Measurements from ENCODE around the gene TRABD2B.
"Not testable (repeated sequence)": the region's sequence is repeated elsewhere in the genome, so short reads cannot be mapped to it uniquely, and the experiment has no call there.

TRABD2B gene

DNA sequence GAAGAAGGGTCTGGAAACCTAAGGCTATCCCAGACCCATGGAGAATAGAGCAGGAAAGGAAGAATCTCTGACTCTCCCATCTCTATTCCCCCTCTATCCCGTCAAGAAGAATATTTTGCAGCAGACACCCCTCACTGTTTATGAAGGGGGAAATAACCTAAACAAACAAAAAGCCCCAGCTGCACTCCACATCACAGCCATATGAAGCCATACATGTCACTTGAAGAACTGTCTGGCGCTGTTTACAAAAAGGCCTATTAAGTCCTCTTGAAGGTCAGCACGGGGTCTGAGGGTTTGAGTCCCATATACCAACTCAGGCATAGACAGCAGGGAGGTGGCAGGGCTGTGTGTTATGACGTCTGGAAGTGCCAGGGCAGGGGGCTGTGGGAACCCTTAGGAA is 31.4 kb downstream of the TRABD2B start:
- DNase-seq: no peak

- DNase-seq: no peak
These were observed 32.5 kb downstream of the TRABD2B start for GRCh38 chr1:47964636-47965035.

- no peak for DNase-seq
These were observed 33.4 kb downstream of the TRABD2B start for GRCh38 chr1:47963568-47964358.

DNA sequence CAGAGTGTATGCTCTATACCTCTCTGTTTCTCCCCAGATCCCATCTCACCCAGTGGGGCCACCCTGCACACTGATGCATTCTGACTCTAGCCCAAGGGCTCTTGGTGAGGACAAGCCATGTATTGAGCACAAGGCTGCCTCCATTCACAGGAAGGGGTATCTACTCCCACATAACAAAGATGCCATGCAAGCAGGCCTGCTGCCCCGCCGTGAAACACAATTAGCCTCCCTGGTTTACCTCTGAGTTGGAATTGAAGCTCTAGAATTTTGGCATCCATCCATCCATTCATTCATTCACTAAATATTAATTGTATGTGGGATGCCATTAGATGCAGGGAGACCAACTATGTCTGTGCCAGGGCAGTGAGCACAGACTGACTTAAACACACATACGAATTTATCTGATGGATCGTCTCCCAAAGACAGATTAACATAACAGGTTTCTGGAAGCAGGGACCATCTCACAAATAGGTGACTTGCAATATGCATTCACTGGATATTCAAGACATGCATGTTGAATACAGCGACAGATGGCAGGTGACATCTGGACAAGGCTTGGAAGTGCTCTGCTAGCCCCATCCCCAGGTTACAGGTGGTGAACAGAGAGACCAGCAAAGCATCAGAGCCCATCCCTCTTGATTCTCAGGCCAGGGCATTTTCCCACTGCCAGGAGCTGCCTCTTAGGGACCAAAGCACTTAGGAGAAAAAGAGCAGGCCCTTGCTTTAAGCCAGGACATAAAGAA is 34.3 kb downstream of the TRABD2B start:
- no peak for DNase-seq

DNA sequence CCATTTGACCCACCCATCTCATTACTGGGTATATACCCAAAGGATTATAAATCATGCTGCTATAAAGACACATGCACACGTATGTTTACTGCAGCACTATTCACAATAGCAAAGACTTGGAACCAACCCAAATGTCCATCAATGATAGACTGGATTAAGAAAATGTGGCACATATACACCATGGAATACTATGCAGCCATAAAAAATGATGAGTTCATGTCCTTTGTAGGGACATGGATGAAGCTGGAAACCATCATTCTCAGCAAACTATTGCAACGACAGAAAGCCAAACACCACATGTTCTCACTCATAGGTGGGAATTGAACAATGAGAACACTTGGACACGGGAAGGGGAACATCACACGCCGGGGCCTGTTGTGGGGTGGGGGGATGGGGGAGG is 35.4 kb downstream of the TRABD2B start:
- DNase-seq: not testable (repeated sequence)

GRCh38 chr1:47956491-47956890 is 40.7 kb downstream of the TRABD2B start:
- DNase-seq: not testable (repeated sequence)

- no peak for DNase-seq
These were observed 43.5 kb downstream of the TRABD2B start for GRCh38 chr1:47953661-47954060.

DNA sequence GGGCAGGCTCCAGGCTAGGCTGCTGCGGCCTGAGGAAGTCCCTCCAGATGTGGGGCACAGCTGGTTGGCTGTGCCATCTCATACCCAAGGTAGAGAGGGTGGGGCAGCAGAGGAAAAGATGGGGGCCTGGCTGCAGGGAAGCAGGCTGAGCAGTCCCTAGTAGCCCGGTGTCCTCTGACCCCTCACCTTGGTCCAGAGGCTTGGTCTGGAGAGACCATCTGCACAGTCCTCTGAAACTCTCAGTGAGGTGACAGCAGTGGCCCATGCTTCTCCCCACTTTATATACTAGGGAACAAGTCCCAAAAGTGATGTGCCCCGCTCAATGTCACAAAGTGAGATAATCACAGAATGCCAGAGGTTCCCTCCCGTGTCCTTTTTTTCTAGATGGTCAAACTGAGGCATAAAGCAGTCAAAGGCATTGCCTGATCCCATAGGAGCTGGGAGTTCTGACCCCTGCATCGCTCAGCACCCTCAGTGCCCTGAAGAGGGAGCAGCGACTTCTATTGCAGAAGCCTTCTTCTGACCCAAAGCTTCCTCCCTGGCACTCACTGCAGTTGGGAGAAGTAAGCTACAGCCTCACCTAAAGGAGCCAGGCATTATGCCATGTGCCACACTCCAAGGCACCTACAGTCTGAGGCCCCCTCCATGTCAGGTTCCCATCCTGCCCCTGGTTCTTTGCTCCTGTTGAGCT is 45.5 kb downstream of the TRABD2B start:
- no peak for DNase-seq

- no peak for DNase-seq
These were observed 46.2 kb downstream of the TRABD2B start for GRCh38 chr1:47951026-47951425.

GRCh38 chr1:47950471-47950870 is 46.7 kb downstream of the TRABD2B start:
- DNase-seq: no peak

DNA sequence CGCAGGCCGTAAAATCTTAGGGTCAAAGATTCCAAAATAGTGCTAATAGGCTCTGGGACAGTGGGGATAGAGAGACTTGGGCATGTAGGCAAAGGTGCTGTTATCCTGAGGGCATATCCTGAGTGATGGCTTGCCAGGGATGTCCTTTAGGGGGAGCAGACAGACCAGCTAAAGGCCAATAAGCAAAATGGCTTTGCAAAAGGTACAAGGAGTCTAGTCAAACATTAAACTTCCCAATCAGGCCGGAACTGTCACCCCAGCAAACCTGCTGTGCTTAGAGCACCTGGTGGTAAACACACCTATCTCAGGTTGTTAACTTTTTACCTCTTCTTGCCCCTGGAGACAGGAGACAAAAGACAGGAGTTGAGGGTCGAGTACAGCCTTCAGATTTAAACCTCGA is 49.1 kb downstream of the TRABD2B start:
- DNase-seq: no peak

DNA sequence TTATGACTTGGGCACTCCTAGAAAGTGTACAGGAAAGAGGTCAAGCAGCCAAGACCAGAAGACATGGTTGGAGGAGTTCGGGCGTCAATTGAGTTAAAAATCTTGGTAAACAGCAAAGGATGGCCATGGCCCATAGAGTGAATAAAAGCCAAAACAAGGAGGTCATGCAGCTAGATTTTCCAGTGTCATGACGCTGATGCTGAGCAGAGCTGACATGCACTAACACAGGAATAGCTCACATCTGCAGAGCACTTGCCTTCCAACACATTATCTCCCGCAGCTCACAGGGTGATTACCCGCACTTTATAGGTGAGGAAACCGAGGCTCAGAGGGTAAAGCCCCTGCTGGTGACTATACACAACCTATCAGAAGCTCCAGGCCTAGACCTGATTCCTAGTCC is 49.7 kb downstream of the TRABD2B start:
- DNase-seq: no peak

GRCh38 chr1:47944561-47944960 is 52.6 kb downstream of the TRABD2B start:
- DNase-seq: no peak

DNA sequence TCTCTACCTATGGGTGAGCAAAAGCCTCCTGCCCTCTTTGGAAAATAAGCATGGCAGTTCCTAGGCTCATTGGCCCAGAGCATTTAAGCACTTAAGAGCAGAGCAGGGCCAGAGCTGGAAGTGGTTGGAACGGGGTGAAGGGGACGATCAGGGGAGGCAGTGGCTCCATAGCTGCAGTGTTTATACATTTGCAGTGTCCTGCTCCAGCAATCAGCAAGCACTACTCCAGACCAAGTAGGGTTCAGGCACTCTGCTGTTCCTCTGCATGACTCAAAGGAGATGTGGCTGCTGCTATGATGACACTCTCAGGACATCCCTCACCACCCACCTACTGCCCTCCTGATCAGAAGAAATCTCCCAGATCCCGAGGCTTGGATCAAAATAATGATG is 55.0 kb downstream of the TRABD2B start:
- no peak for DNase-seq

- DNase-seq: no peak
These were observed 55.5 kb downstream of the TRABD2B start for GRCh38 chr1:47941609-47942239.

DNA sequence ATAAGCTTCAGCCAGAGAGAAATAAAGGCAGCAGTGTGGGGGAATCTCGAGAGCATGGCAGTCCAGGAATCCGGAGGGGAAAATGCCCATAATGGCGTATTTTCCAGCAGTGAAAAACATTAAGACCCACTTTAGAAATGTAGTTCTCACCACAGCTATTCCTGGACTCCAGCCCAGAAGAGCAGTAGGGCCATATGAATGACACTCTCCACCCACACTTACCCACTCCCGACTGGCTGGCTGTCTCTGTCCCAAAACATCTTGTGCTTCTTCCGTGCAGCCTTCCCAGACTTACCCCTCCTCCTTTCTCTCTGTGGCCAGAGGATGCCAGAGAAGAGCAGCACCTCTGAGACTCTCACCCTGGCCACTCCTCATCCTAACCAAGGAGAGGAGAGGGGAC is 56.4 kb downstream of the TRABD2B start:
- peak; percentile 73 for DNase-seq

- DNase-seq: peak; percentile 70
These were observed 56.9 kb downstream of the TRABD2B start for GRCh38 chr1:47940326-47940725.

DNA sequence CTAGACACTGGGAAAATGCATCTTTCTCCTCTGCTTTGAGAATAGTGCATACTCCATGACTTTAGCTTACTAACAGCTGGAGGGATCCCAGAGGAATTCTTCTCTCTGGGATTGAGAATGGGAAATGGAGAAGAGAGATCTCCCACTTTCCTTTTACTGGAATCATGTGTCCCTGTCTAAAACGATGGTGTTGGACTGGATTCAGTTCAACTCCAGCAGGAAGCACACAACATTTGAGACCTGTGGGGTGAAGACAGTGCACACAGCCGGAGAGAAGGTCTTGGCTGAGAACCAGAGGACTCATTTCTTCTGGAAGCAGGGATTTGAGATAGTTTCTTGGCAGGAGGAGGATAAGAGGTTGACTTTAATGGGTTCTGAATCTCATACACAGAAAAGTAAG is 58.7 kb downstream of the TRABD2B start:
- DNase-seq: no peak

GRCh38 chr1:47937586-47938254 is 59.5 kb downstream of the TRABD2B start:
- no peak for DNase-seq

GRCh38 chr1:47936916-47937551 is 60.2 kb downstream of the TRABD2B start:
- DNase-seq: no peak

DNA sequence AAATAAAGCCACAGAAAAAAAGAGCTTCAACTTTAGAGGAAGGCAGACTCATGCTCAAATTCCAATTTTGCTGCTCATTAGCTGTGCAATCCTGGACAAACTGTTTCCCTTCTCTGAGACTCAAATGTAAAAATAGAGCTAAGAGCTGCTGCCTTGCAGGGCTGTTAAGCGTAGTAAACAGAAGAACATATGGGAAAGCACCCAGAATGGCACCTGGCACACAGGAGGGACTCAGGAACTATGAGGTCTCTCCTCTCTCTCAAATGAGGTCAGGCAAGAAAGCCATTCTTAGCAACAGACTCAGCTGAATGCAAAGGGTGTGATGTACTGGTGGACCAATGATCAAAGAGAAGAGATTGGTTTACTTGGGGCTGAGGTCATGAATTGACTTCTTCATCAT is 61.3 kb downstream of the TRABD2B start:
- no peak for DNase-seq

- no peak for DNase-seq
These were observed 62.0 kb downstream of the TRABD2B start for GRCh38 chr1:47935163-47935562.
